A549 (cell line): Measurements from ENCODE around the gene FOLR2. TPM values are rescaled to one million over a fixed set of nuclear protein-coding genes. Genes with fewer than 3 reads are reported as not detected.
"Not testable (repeated sequence)": the region's sequence is repeated elsewhere in the genome, so short reads cannot be mapped to it uniquely, and the experiment has no call there.

ENCODE experiments used
- ATAC-seq, 2 experiments: fragments of 200-7000 bp in 1 of 2; fragments of >200 bp in 1 of 2; cut with Nextera tagmentation in 1 of 2; cut with Tn5 transposase in 1 of 2; 3 replicates each; pipeline versions ENCODE4 v1.8.0 to v1.9.1; 2018 to 2020; ENCODE audit warnings: mild to moderate bottlenecking in 1 of 2, moderate library complexity in 1 of 2
- CTCF ChIA-PET: fragments of 300-600 bp; sonication (Branson Sonifier 250); formaldehyde crosslinking; extraction: SDS; loops from one replicate; lab custom pipeline; 2021; ENCODE audit warnings: antibody characterized with exemption, inconsistent platforms; lab: Yijun Ruan, JAX
- POLR2A ChIA-PET: fragments of 350-600 bp; formaldehyde crosslinking; extraction: SDS; loops from one replicate; lab custom pipeline; 2021; ENCODE audit warnings: antibody characterized with exemption, inconsistent platforms; lab: Yijun Ruan, JAX
- DNase-seq, 2 experiments: peaks; one replicate each; pipeline versions ENCODE4 v3.0.0 to v3.0.0-alpha.2; 2011 to 2016; ENCODE audit warnings: low read depth in 1 of 2, low spot score in 1 of 2
- FAIRE-seq: peaks from 2 replicates; lab custom pipeline; 2011; peaks lifted over from hg19 to GRCh38; lab: Jason Lieb, UNC
- H3K27ac ChIP-seq, 2 experiments: fragments of >200 bp; sonication (Bioruptor Twin); formaldehyde crosslinking; 3 replicates each; pipeline ENCODE4 v1.5.1; 2016 to 2017
- H3K4me1 ChIP-seq: fragments of >200 bp; sonication (Bioruptor Twin); formaldehyde crosslinking; 3 replicates; pipeline ENCODE4 v1.6.1; 2016
- H3K4me2 ChIP-seq: fragments of >200 bp; sonication (Bioruptor Twin); formaldehyde crosslinking; 3 replicates; pipeline ENCODE4 v1.6.1; 2016
- H3K4me3 ChIP-seq: fragments of >200 bp; sonication (Bioruptor Twin); formaldehyde crosslinking; 3 replicates; pipeline ENCODE4 v1.5.1; 2016
- H3K9me3 ChIP-seq: fragments of >200 bp; sonication (Bioruptor Twin); formaldehyde crosslinking; 3 replicates; pipeline ENCODE4 v1.6.1; 2016
- ATOH8 ChIP-seq: fragments of 250-450 bp; sonication (Bioruptor Pico); IDR thresholded peaks from 2 replicates; pipeline ENCODE4 v1.5.0; 2020; ENCODE audit warnings: low read depth, mild to moderate bottlenecking, moderate library complexity
- BHLHE40 ChIP-seq: IDR thresholded peaks from 2 replicates; pipeline ENCODE4 v1.6.1; 2012; ENCODE audit warnings: low read depth, low read length, inconsistent platforms
- CBX2 ChIP-seq: fragments of 200-600 bp; sonication (generic); IDR thresholded peaks from 2 replicates; pipeline ENCODE4 v1.6.1; 2016; ENCODE audit warnings: low read depth, mild to moderate bottlenecking, borderline replicate concordance
- CBX8 ChIP-seq: fragments of 200-600 bp; sonication (generic); IDR thresholded peaks from 2 replicates; pipeline ENCODE4 v1.6.1; 2016
- CHD2 ChIP-seq: fragments of 150-350 bp; IDR thresholded peaks from 2 replicates; pipeline ENCODE4 v1.6.1; 2014; ENCODE audit warnings: low read length; ENCODE audit not compliant: partially characterized antibody
- CTCF ChIP-seq: fragments of >200 bp; sonication (Bioruptor Twin); formaldehyde crosslinking; IDR thresholded peaks from 3 replicates; pipeline ENCODE4 v1.5.1; 2016
- E2F6 ChIP-seq: IDR thresholded peaks from 2 replicates; pipeline ENCODE4 v1.6.1; 2012; ENCODE audit warnings: low read depth, borderline replicate concordance
- EHF ChIP-seq: fragments of 250-450 bp; sonication (Bioruptor Pico); IDR thresholded peaks from 2 replicates; pipeline ENCODE4 v1.5.0; 2020; ENCODE audit warnings: mild to moderate bottlenecking
- EP300 ChIP-seq, 2 experiments: fragments of >200 bp; sonication (Bioruptor Twin); formaldehyde crosslinking; IDR thresholded peaks; 2 replicates in 1 of 2; 3 replicates in 1 of 2; pipeline ENCODE4 v1.6.1; 2016 to 2017
- ESRRA ChIP-seq: fragments of 150-350 bp; IDR thresholded peaks from 2 replicates; pipeline ENCODE4 v1.6.1; 2014; ENCODE audit warnings: mild to moderate bottlenecking, low read length, borderline replicate concordance
- FOXS1 ChIP-seq: fragments of 250-450 bp; sonication (Bioruptor Pico); IDR thresholded peaks from 2 replicates; pipeline ENCODE4 v1.5.0; 2020; ENCODE audit warnings: mild to moderate bottlenecking, moderate library complexity
- GATA3 ChIP-seq: IDR thresholded peaks from 2 replicates; pipeline ENCODE4 v1.6.1; 2012; ENCODE audit warnings: borderline replicate concordance
- HES2 ChIP-seq: fragments of >200 bp; sonication (Bioruptor Twin); formaldehyde crosslinking; IDR thresholded peaks from 2 replicates; pipeline ENCODE4 v1.6.1; 2016
- HEYL ChIP-seq: fragments of 250-450 bp; sonication (Bioruptor Pico); IDR thresholded peaks from 2 replicates; pipeline ENCODE4 v1.8.0; 2021; ENCODE audit warnings: mild to moderate bottlenecking, moderate library complexity
- HOXB13 ChIP-seq: fragments of 250-450 bp; sonication (Bioruptor Pico); IDR thresholded peaks from 2 replicates; pipeline ENCODE4 v1.5.0; 2020; ENCODE audit warnings: low read depth, mild to moderate bottlenecking, moderate library complexity
- JUN ChIP-seq, 2 experiments: fragments of >200 bp; sonication (Bioruptor Twin); formaldehyde crosslinking; IDR thresholded peaks; 2 replicates in 1 of 2; 3 replicates in 1 of 2; pipeline ENCODE4 v1.6.1; 2016 to 2017
- JUNB ChIP-seq: fragments of >200 bp; sonication (Bioruptor Twin); formaldehyde crosslinking; IDR thresholded peaks from 2 replicates; pipeline ENCODE4 v1.6.1; 2016
- NR3C1 ChIP-seq: fragments of >200 bp; sonication (Bioruptor Twin); formaldehyde crosslinking; IDR thresholded peaks from 3 replicates; pipeline ENCODE4 v1.6.1; 2017
- RAD21 ChIP-seq, 2 experiments: fragments of >200 bp in 1 of 2; sonication (Bioruptor Twin) in 1 of 2; formaldehyde crosslinking in 1 of 2; IDR thresholded peaks in 1 of 2; conservative IDR thresholded peaks in 1 of 2; 2 replicates in 1 of 2; 3 replicates in 1 of 2; pipeline ENCODE4 v1.6.1; 2012 to 2018; ENCODE audit warnings: inconsistent platforms in 1 of 2
- SMC3 ChIP-seq: fragments of >200 bp; sonication (Bioruptor Twin); formaldehyde crosslinking; IDR thresholded peaks from 3 replicates; pipeline ENCODE4 v1.6.1; 2018; ENCODE audit warnings: inconsistent platforms
- SREBF2 ChIP-seq: fragments of 450-650 bp; IDR thresholded peaks from 2 replicates; pipeline ENCODE4 v1.6.1; 2014; ENCODE audit warnings: mild to moderate bottlenecking, moderate library complexity
- TFCP2L1 ChIP-seq: fragments of 250-450 bp; sonication (Bioruptor Pico); IDR thresholded peaks from 2 replicates; pipeline ENCODE4 v1.5.0; 2021; ENCODE audit warnings: mild to moderate bottlenecking
- ZNF302 ChIP-seq: fragments of 250-450 bp; sonication (Bioruptor Pico); IDR thresholded peaks from 2 replicates; pipeline ENCODE4 v1.9.0; 2021; ENCODE audit warnings: inconsistent platforms, mild to moderate bottlenecking, moderate library complexity
- WGBS: methylation state at CpG from one replicate; pipeline ENCODE4 v1.1.6; 2017; ENCODE audit errors: missing lambda C conversion rate; 5-methylcytosine and 5-hydroxymethylcytosine counted together
- polyA plus RNA-seq, 4 experiments: library from polyadenylated mRNA; depleted of rRNA in 3 of 4; stranded (reverse); fragments of >200 nt; fragmentation: RNase III in 1 of 4; extraction: RNeasy Plus Mini Kit Qiagen cat#74134 plus additional on column Dnase treatment in 1 of 4; gene quantifications; 2 replicates in 3 of 4; 3 replicates in 1 of 4; pipeline ENCODE4 v1.2.3, GENCODE V29; 2011 to 2017

FOLR2 gene
- polyA plus RNA-seq, 2 of the 4 experiments (the other 2 are of a cell fraction) = not detected

GRCh38 chr11:72206794-72207193, 9.8 kb upstream of the FOLR2 start:
- POLR2A ChIA-PET, H3K4me3 ChIP-seq, DNase-seq, H3K4me2 ChIP-seq, H3K4me1 ChIP-seq, FAIRE-seq, H3K27ac ChIP-seq, ATAC-seq: not testable (repeated sequence)
- H3K9me3 ChIP-seq = peaks cover 13% of the 10 kb centered on the region; the same call in 1 of the 3 replicates
- CTCF ChIA-PET = interaction anchor here (0.7 to 2.1 kb wide), 5 partner anchors 16 to 161 kb away, joined by 3 to 11 read pairs (median 3); no protein-coding TSS in a partner anchor
- WGBS = 73% methylated on average over 2 of the region's 2 CpGs

- H3K9me3 ChIP-seq = peaks cover 13% of the 10 kb centered on the region; the same call in 1 of the 3 replicates
- H3K27ac ChIP-seq = no peak overlapping the region
- ChIA-PET POLR2A (interaction anchor here (1.2 kb wide), 1 partner anchor 15 kb away, joined by 4 read pairs; no protein-coding TSS in a partner anchor), CTCF (interaction anchor here (0.6 to 1.9 kb wide), 4 partner anchors 15 to 228 kb away, joined by 3 to 7 read pairs (median 3); no protein-coding TSS in a partner anchor)
- FAIRE-seq (no peak), ATAC-seq (no peak), DNase-seq (no peak)
- 64% methylated on average over 3 of the region's 3 CpGs for WGBS
- H3K4me2 ChIP-seq = no peak overlapping the region
- H3K4me3 ChIP-seq = no peak overlapping the region
- TF ChIP-seq FOXS1 (CRISPR knock-in tag) (no peak), ATOH8 (no peak)
- no peaks in the 10 kb centered on the region for H3K4me1 ChIP-seq
Observed at GRCh38 chr11:72208281-72208680, 8.3 kb upstream of the FOLR2 start.

- 57% methylated on average over 4 of the region's 4 CpGs for WGBS
- peaks cover 13% of the 10 kb centered on the region; the same call in 1 of the 3 replicates for H3K9me3 ChIP-seq
Observed at GRCh38 chr11:72209101-72209500, 7.5 kb upstream of the FOLR2 start.

GRCh38 chr11:72217841-72218240, 1.2 kb downstream of the FOLR2 start:
- POLR2A ChIA-PET = no interaction called here
- WGBS = 33% methylated on average over 2 of the region's 2 CpGs
- no peak for ATAC-seq
- TF ChIP-seq JUN (IDR thresholded peaks at IDR 0.05) (no peak), SMC3 (no peak), HOXB13 (no peak), RAD21 (conservative IDR thresholded peaks at IDR 0.05 in 1 of 2, IDR thresholded peaks at IDR 0.05 in 1 of 2) (no peak), HEYL (no peak), BHLHE40 (no peak), TFCP2L1 (CRISPR knock-in tag) (no peak)
- TF ChIP-seq, all 56 proteins: peak for 0
- H3K4me1 ChIP-seq = peaks cover 4% of the 10 kb centered on the region
- H3K4me3 ChIP-seq = no peak overlapping the region
- DNase-seq (no peak), FAIRE-seq (no peak)
- H3K27ac ChIP-seq = no peak overlapping the region
- no peak overlapping the region for H3K4me2 ChIP-seq
- CTCF ChIA-PET = interaction anchor here (1.8 kb wide), 1 partner anchor 196 kb away, joined by 4 read pairs; no protein-coding TSS in a partner anchor
- H3K9me3 ChIP-seq = no peaks in the 10 kb centered on the region

More at GRCh38 chr11:72209101-72209500, 7.5 kb upstream of the FOLR2 start:
- Histone ChIP-seq H3K4me1 (no peaks in the 10 kb centered on the region), H3K4me3 (no peak overlapping the region), H3K4me2 (no peak overlapping the region), H3K27ac (no peak overlapping the region)
- ChIA-PET CTCF (interaction anchor here (0.7 to 1.9 kb wide), 2 partner anchors 14 to 18 kb away, joined by 3 to 7 read pairs; no protein-coding TSS in a partner anchor), POLR2A (interaction anchor here (1.2 kb wide), 1 partner anchor 14 kb away, joined by 4 read pairs; no protein-coding TSS in a partner anchor)
- TF ChIP-seq GATA3 = no peak
- TF ChIP-seq SMC3 = no peak
- no peak for TF ChIP-seq EHF (CRISPR knock-in tag)
- no peak for TF ChIP-seq CHD2
- TF ChIP-seq EP300 (IDR thresholded peaks at IDR 0.05) = no peak
- no peak for TF ChIP-seq ZNF302 (CRISPR knock-in tag)
- FAIRE-seq (no peak), ATAC-seq (no peak), DNase-seq (no peak)

GRCh38 chr11:72218251-72218745, 1.7 kb downstream of the FOLR2 start:
- peaks cover 4% of the 10 kb centered on the region for H3K4me1 ChIP-seq
- H3K9me3 ChIP-seq = no peaks in the 10 kb centered on the region
- ATAC-seq (no peak), DNase-seq (no peak), FAIRE-seq (no peak)
- no peak overlapping the region for H3K4me2 ChIP-seq
- ChIA-PET CTCF (interaction anchor here (1.8 kb wide), 1 partner anchor 195 kb away, joined by 4 read pairs; no protein-coding TSS in a partner anchor), POLR2A (no interaction called here)
- no peak overlapping the region for H3K27ac ChIP-seq
- H3K4me3 ChIP-seq = no peak overlapping the region
- WGBS = 51% methylated on average over 5 of the region's 5 CpGs
- TF ChIP-seq NR3C1 = no peak
- no peak for TF ChIP-seq SREBF2
- no peak for TF ChIP-seq CBX2
- TF ChIP-seq CBX8 = no peak
- no peak for TF ChIP-seq JUNB
- TF ChIP-seq ATOH8 = no peak
- no peak for TF ChIP-seq ESRRA
- no peak for TF ChIP-seq E2F6
- no peak for TF ChIP-seq CTCF
- TF ChIP-seq HES2 = no peak
